Activated naive CD4-positive, alpha-beta T cell (primary cell): Measurements from ENCODE around the gene MRPL30.
"Not testable (repeated sequence)": the region's sequence is repeated elsewhere in the genome, so short reads cannot be mapped to it uniquely, and the experiment has no call there.

Source experiments
- DNase-seq, 4 experiments: peaks; one replicate each; lab custom pipeline; 2025; lab: John Stamatoyannopoulos, UW

MRPL30 gene

GRCh38 chr2:99180755-99181623, at the start of gene MRPL30, which contains the start of gene MITD1:
MRPL30 (plus strand) TSS chr2:99181184; CDS start chr2:99186204, 5,020 bp downstream.
MITD1 (minus strand) TSS chr2:99181058; CDS start chr2:99180981, 77 bp downstream.
- DNase-seq = peak; percentile 53 to 83 (median 74)

GRCh38 chr2:99135044-99135556, 45.9 kb upstream of the MRPL30 start:
- not testable (repeated sequence) for DNase-seq

GRCh38 chr2:99139003-99139402, 42.0 kb upstream of the MRPL30 start:
- DNase-seq = no peak

- DNase-seq = no peak
Measured at GRCh38 chr2:99140056-99140859, 40.7 kb upstream of the MRPL30 start.

GRCh38 chr2:99140860-99141109, 40.2 kb upstream of the MRPL30 start:
- no peak for DNase-seq

- DNase-seq = peak; percentile 84 to 97 (median 94)
Measured at GRCh38 chr2:99141110-99142108, 39.6 kb upstream of the MRPL30 start, which contains the start of gene C2orf15. C2orf15 (plus strand) TSS chr2:99141707; CDS start chr2:99150559, 8,852 bp downstream.

GRCh38 chr2:99150706-99151105, 30.3 kb upstream of the MRPL30 start:
- no peak for DNase-seq

- DNase-seq = no peak
Measured at GRCh38 chr2:99152199-99152895, 28.6 kb upstream of the MRPL30 start.

- no peak for DNase-seq
Measured at GRCh38 chr2:99153921-99154604, 26.9 kb upstream of the MRPL30 start.

- DNase-seq = peak; percentile 65 to 89 (median 74)
Measured at GRCh38 chr2:99154643-99155536, 26.1 kb upstream of the MRPL30 start, which contains the start of the genes LIPT1 and TSGA10. LIPT1 (plus strand) TSS chr2:99154967; CDS start chr2:99161958, 6,991 bp downstream. TSGA10 (minus strand) TSS chr2:99154942; CDS start chr2:99109439, 45,503 bp downstream.

GRCh38 chr2:99156891-99157290, 24.1 kb upstream of the MRPL30 start:
- no peak for DNase-seq

GRCh38 chr2:99158599-99158998, 22.4 kb upstream of the MRPL30 start:
- DNase-seq = no peak

GRCh38 chr2:99159594-99159993, 21.4 kb upstream of the MRPL30 start:
- no peak for DNase-seq

GRCh38 chr2:99166218-99166617, 14.8 kb upstream of the MRPL30 start:
- DNase-seq = no peak

- DNase-seq = no peak
Measured at GRCh38 chr2:99169534-99169933, 11.4 kb upstream of the MRPL30 start.

- no peak for DNase-seq
Measured at GRCh38 chr2:99171377-99172140, 9.4 kb upstream of the MRPL30 start.

GRCh38 chr2:99181624-99182000, 628 bp downstream of the MRPL30 start:
- no peak for DNase-seq

- DNase-seq = no peak
Measured at GRCh38 chr2:99183025-99183424, 2.0 kb downstream of the MRPL30 start.
